ENCODE data around the gene CLTC.
A peak's percentile ranks its signal among the peaks of the same experiment; 100 is the strongest.

Gene CLTC

DNA sequence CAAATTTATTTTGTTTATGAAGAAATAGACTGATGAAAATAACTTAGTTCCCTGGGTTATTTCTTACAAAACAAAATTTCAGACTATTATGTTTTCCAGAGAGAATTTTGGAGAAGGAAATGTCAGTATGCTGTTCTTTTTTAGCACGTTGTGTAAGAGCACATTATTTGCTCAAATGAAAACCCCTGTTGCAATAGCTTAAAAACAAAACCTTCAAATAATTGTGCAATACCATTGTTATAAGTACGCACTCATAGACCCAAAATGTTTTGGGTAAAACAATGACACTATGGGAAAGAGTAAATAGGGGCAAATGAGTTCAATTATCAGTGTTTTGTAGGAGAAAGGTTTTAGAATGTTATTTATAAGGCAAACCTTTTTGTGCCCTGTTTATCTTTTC, 106.0 kb downstream of the CLTC start:
- TF ChIP-seq, protein P1, sequence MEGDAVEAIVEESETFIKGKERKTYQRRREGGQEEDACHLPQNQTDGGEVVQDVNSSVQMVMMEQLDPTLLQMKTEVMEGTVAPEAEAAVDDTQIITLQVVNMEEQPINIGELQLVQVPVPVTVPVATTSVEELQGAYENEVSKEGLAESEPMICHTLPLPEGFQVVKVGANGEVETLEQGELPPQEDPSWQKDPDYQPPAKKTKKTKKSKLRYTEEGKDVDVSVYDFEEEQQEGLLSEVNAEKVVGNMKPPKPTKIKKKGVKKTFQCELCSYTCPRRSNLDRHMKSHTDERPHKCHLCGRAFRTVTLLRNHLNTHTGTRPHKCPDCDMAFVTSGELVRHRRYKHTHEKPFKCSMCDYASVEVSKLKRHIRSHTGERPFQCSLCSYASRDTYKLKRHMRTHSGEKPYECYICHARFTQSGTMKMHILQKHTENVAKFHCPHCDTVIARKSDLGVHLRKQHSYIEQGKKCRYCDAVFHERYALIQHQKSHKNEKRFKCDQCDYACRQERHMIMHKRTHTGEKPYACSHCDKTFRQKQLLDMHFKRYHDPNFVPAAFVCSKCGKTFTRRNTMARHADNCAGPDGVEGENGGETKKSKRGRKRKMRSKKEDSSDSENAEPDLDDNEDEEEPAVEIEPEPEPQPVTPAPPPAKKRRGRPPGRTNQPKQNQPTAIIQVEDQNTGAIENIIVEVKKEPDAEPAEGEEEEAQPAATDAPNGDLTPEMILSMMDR (conservative IDR thresholded peaks at IDR 0.05), result no peak
- H3K27ac ChIP-seq, result peak overlapping the region; percentile 87

DNA sequence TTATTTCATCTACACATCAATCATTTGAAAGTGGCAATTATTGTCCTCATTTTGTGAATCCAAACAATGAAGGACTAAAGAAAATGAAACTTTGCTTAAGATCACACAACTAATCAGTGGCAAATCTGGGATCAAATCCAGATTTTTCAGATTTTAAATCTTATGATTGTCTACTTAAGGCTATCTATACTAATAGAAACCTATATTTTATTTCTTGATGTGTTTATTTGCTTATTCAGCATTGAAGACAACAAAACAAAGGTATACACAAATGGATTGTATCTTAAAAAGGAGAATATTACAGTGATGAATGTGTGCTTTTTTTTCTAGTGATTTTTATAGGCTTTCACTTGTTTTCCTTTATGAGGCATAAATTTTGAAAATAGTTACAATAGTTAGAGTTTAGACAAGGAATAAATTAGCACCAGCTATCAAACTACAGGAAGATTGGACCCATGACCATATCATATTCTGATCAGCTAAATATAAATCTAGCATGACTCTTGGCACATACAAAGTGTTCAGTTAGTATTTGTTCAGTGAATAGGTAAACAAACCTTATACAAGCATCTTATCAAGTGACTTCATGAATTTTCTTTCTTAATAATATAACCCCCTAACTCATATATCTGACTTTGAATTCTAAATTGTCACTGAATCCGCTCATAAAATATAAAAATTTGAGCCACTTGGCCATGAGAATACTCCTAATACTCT, 108.3 kb downstream of the CLTC start:
- peak overlapping the region; percentile 87 for H3K27ac ChIP-seq
- TF ChIP-seq, protein P1 (conservative IDR thresholded peaks at IDR 0.05), result no peak

DNA sequence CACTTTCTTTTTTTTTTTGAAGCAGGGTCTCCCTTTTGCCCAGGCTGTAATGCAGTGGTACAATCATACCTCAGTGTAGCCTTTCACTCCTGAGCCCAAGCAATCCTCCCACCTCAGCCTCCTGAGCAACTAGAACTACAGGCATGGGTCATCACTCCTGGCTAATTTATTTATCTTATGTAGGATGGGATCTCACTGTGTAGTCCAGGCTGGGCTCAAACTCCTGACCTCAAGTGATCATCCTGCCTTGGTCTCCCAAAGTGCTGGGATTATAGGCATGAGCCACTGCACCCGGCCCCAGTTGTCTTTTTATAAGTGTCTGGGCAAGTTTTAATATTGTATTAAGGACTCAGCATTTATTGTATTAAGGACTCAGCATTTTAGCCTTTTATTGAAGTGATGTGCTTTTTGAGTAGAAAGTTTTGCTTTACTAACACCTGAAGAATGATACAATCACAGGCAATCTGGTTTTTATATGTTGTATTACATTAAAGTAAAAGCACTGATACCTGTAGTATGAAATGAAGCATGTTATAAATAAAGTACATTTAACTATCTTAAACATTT, 110.7 kb downstream of the CLTC start:
- TF ChIP-seq, protein P1 (conservative IDR thresholded peaks at IDR 0.05), result no peak
- H3K27ac ChIP-seq, result peak overlapping the region; percentile 87

DNA sequence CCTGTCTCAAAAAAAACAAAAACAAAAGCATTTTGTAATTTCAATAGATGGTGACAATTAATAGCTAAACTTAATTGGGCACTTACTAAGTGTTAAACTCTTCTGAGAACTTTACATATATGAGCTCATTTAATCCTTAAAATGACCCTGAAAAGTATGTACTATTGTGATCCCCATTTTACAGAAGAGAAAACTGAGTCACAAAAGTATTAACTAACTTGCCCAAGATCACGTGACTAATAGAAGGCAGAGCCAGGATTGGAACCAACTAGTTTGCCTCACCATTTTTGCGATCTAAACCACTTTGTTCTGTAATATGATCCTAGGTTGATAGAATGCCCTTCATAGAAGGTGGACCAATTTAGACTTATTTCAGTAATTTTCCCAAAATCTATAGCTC, 114.0 kb downstream of the CLTC start:
- TF ChIP-seq, protein P1 (conservative IDR thresholded peaks at IDR 0.05), result no peak
- H3K27ac ChIP-seq, result no peak overlapping the region

DNA sequence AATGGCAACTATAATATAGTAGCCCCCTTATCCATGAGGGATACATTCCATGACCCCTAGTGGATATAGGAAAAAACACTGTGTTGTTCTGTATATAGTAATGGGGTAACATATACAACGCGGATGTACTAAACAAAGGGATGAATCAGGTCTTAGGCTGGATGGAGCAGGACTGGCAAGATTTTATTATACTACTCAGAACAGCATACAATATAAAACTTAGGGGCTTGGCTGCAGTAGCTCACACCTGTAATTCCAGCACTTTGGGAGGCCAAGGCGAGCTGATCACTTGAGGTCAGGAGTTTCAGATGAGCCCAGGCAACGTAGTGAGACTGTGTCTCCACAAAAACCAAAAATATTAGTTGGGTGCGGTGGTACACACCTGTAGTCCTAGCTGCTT, 114.5 kb downstream of the CLTC start:
- H3K27ac ChIP-seq, result no peak overlapping the region
- TF ChIP-seq, protein P1 (conservative IDR thresholded peaks at IDR 0.05), result no peak

DNA sequence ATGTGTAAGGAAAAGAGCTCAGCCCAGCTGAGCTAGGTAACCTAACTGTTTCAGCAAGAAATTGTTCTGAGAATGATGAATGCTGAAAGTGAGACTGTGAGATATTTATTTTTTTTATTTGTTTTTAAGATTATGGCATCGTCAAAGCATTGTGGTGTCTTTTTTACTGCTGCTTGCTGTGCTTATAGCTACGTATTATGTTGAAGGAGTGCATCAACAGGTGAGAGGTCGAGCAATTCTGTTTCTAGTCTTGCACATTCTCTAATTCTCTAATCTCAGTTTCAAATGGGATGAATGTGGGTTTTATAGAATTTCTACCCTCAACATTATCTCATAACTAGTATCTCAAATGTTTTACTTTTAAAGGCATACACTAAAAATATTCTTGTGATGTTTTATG, 117.6 kb downstream of the CLTC start:
- TF ChIP-seq, protein P1 (conservative IDR thresholded peaks at IDR 0.05), result no peak
- peak overlapping the region; percentile 0 for H3K27ac ChIP-seq

DNA sequence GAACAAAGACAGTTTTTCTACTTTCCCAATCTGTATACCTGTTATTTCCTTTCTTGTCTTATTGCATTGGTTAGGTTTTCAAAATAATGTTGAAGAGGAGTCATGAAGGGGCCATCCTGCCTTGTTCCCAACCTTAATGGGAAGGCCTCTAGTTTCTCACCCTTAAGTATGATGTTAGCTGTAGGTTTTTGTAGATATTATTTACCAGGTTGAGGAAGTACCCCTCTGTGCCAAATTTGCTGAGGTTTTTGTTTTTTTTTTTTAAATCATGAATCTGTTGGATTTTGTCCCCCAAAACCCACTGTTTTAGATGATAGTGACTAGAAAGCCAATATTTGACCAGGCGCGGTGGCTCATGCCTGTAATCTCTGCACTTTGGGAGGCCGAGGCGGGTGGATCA, 124.1 kb downstream of the CLTC start:
- TF ChIP-seq, protein P1 (conservative IDR thresholded peaks at IDR 0.05), result no peak
- no peak overlapping the region for H3K27ac ChIP-seq

Data from VCaP (cell line).